HCT116 (cell line): Measurements from ENCODE around the gene GATM. TPM values are rescaled to one million over a fixed set of nuclear protein-coding genes. Genes with fewer than 3 reads are reported as not detected.

Source experiments
- ATAC-seq: fragments of 200-7000 bp; cut with Tn5 transposase; 2 replicates; pipeline ENCODE4 v1.9.1; 2020; ENCODE audit warnings: mild to moderate bottlenecking, moderate library complexity
- BruUV-seq: library from RNA; stranded (reverse); fragments of 400-500 nt; replicated peaks from 2 replicates; lab custom pipeline; 2021; lab: Mats Ljungman, UMichigan
- CTCF ChIA-PET: fragments of 300-600 bp; sonication (Branson Sonifier 250); formaldehyde crosslinking; loops from one replicate; lab custom pipeline; 2021; ENCODE audit warnings: antibody characterized with exemption; lab: Charles Lee
- POLR2A ChIA-PET: fragments of 300-600, 350-600 bp; sonication (Branson Sonifier 250); formaldehyde crosslinking; loops from one replicate; lab custom pipeline; 2021; ENCODE audit warnings: antibody characterized with exemption; lab: Charles Lee
- RAD21 ChIA-PET, 2 experiments: fragments of 300-600 bp; sonication (Branson Sonifier 250); formaldehyde crosslinking; loops; one replicate each; lab custom pipeline; 2023; ENCODE audit warnings: low total read pairs in 2 of 2; ENCODE audit not compliant: uncharacterized antibody in 2 of 2, unreplicated experiment in 2 of 2, low non-redundant PET in 1 of 2; lab: Charles Lee
- DNase-seq: peaks from one replicate; pipeline ENCODE4 v3.0.0-alpha.2; 2010; ENCODE audit warnings: low read depth, low spot score
- H2AFZ ChIP-seq: fragments of 200-600 bp; shearing (Covaris generic), sonication (generic); 2 replicates; pipeline ENCODE4 v1.6.1; 2017; ENCODE audit warnings: low read depth, mixed run types, mixed read lengths, antibody characterized with exemption, low read length; ENCODE audit not compliant: poor library complexity, severe bottlenecking
- H3K27ac ChIP-seq: 2 replicates; pipeline ENCODE4 v1.5.1; 2012; ENCODE audit warnings: low read depth, low read length
- H3K27me3 ChIP-seq: fragments of 200-600 bp; sonication (generic); 2 replicates; pipeline ENCODE4 v1.6.1; 2016; ENCODE audit warnings: mixed run types, low read length, mixed read lengths; ENCODE audit not compliant: insufficient read depth
- H3K36me3 ChIP-seq, 2 experiments: fragments of 200-500 bp in 1 of 2; fragments of 200-600 bp in 1 of 2; sonication (Bioruptor generic) in 1 of 2; sonication (generic) in 1 of 2; 2 replicates each; pipeline versions ENCODE4 v1.5.1 to v1.6.1; 2014 to 2016; ENCODE audit warnings: low read length in 2 of 2, inconsistent platforms in 1 of 2, mixed read lengths in 1 of 2, mixed run types in 1 of 2; ENCODE audit not compliant: insufficient read depth in 2 of 2, control insufficient read depth in 1 of 2
- H3K4me1 ChIP-seq, 2 experiments: fragments of 200-600 bp in 1 of 2; sonication (generic) in 1 of 2; 2 replicates each; pipeline versions ENCODE4 v1.5.1 to v1.6.1; 2012 to 2017; ENCODE audit warnings: low read length in 2 of 2, inconsistent platforms in 1 of 2, mild to moderate bottlenecking in 1 of 2, mixed read lengths in 1 of 2, mixed run types in 1 of 2, moderate library complexity in 1 of 2; ENCODE audit not compliant: insufficient read depth in 2 of 2, control insufficient read depth in 1 of 2
- H3K4me2 ChIP-seq: fragments of 200-600 bp; sonication (generic); 2 replicates; pipeline ENCODE4 v1.6.1; 2017; ENCODE audit warnings: mixed run types, low read length, mixed read lengths
- H3K4me3 ChIP-seq, 2 experiments: fragments of 200-600 bp in 1 of 2; sonication (generic) in 1 of 2; replicated peaks in 1 of 2; 2 replicates each; pipeline ENCODE4 v1.5.1; 2011 to 2016; ENCODE audit warnings: low read length in 2 of 2, control low read depth in 1 of 2, low read depth in 1 of 2, mild to moderate bottlenecking in 1 of 2, mixed read lengths in 1 of 2, mixed run types in 1 of 2
- H3K79me2 ChIP-seq: fragments of 200-600 bp; sonication (generic); 2 replicates; pipeline ENCODE4 v1.6.1; 2017; ENCODE audit warnings: mild to moderate bottlenecking, mixed run types, low read length, moderate library complexity, mixed read lengths; ENCODE audit not compliant: insufficient read depth
- H3K9ac ChIP-seq: fragments of 200-600 bp; sonication (generic); 2 replicates; pipeline ENCODE4 v1.6.1; 2016; ENCODE audit warnings: low read length, mixed read lengths
- H3K9me2 ChIP-seq: fragments of 200-600 bp; sonication (generic), shearing (Covaris generic); 2 replicates; pipeline ENCODE4 v1.6.1; 2017; ENCODE audit warnings: mixed run types, mild to moderate bottlenecking, moderate library complexity; ENCODE audit not compliant: insufficient read depth
- H3K9me3 ChIP-seq, 2 experiments: fragments of 200-500 bp in 1 of 2; fragments of 200-600 bp in 1 of 2; sonication (Bioruptor generic) in 1 of 2; sonication (generic) in 1 of 2; 2 replicates each; pipeline ENCODE4 v1.6.1; 2014 to 2017; ENCODE audit warnings: low read length in 2 of 2, mixed read lengths in 2 of 2, inconsistent platforms in 1 of 2, low read depth in 1 of 2, mild to moderate bottlenecking in 1 of 2, mixed run types in 1 of 2, moderate library complexity in 1 of 2; ENCODE audit not compliant: control insufficient read depth in 1 of 2, insufficient read depth in 1 of 2
- H4K20me1 ChIP-seq: fragments of 200-600 bp; sonication (generic), shearing (Covaris generic); 2 replicates; pipeline ENCODE4 v1.6.1; 2017; ENCODE audit warnings: mixed run types, mild to moderate bottlenecking, moderate library complexity; ENCODE audit not compliant: insufficient read depth
- ATF3 ChIP-seq: IDR thresholded peaks from 2 replicates; pipeline ENCODE4 v1.6.1; 2012
- CBX3 ChIP-seq: IDR thresholded peaks from 2 replicates; pipeline ENCODE4 v1.6.1; 2012; ENCODE audit warnings: low read depth
- CEBPB ChIP-seq: IDR thresholded peaks from 2 replicates; pipeline ENCODE4 v1.6.1; 2012; ENCODE audit warnings: low read depth
- CTCF ChIP-seq, 3 experiments: fragments of 200-600 bp in 1 of 3; sonication (generic) in 1 of 3; IDR thresholded peaks in 2 of 3; conservative IDR thresholded peaks in 1 of 3; 2 replicates each; pipeline ENCODE4 v1.5.1; 2012 to 2017; ENCODE audit warnings: low read depth in 2 of 3, low read length in 2 of 3, antibody characterized with exemption in 1 of 3, borderline replicate concordance in 1 of 3, control low read depth in 1 of 3, mild to moderate bottlenecking in 1 of 3, mixed read lengths in 1 of 3, mixed run types in 1 of 3, moderate library complexity in 1 of 3; ENCODE audit not compliant: insufficient read depth in 1 of 3
- ELF1 ChIP-seq: IDR thresholded peaks from 2 replicates; pipeline ENCODE4 v1.6.1; 2012; ENCODE audit warnings: low read depth, borderline replicate concordance
- EZH2phosphoT487 ChIP-seq: fragments of 200-600 bp; IDR thresholded peaks from 2 replicates; pipeline ENCODE4 v1.6.1; 2018; ENCODE audit warnings: antibody characterized with exemption, borderline replicate concordance
- FOSL1 ChIP-seq: IDR thresholded peaks from 2 replicates; pipeline ENCODE4 v1.6.1; 2012; ENCODE audit warnings: low read depth
- MAX ChIP-seq: IDR thresholded peaks from 2 replicates; pipeline ENCODE4 v1.6.1; 2012
- POLR2A ChIP-seq: IDR thresholded peaks from 2 replicates; pipeline ENCODE4 v1.7.0; 2011; ENCODE audit warnings: borderline replicate concordance; ENCODE audit not compliant: insufficient read depth, insufficient read length; ENCODE audit errors: extremely low read depth
- POLR2AphosphoS5 ChIP-seq: IDR thresholded peaks from 2 replicates; pipeline ENCODE4 v1.6.1; 2011; ENCODE audit warnings: mild to moderate bottlenecking, low read depth, low read length, moderate library complexity
- REST ChIP-seq: IDR thresholded peaks from 2 replicates; pipeline ENCODE4 v1.6.1; 2012; ENCODE audit warnings: low read depth
- SIN3A ChIP-seq: IDR thresholded peaks from 2 replicates; pipeline ENCODE4 v1.6.1; 2012; ENCODE audit warnings: low read depth
- SP1 ChIP-seq: IDR thresholded peaks from 2 replicates; pipeline ENCODE4 v1.6.1; 2012; ENCODE audit warnings: low read depth
- SRF ChIP-seq: IDR thresholded peaks from 2 replicates; pipeline ENCODE4 v1.6.1; 2012; ENCODE audit warnings: low read depth
- TCF7L2 ChIP-seq: IDR thresholded peaks from 2 replicates; pipeline ENCODE4 v1.7.0; 2011; ENCODE audit warnings: borderline replicate concordance, inconsistent platforms; ENCODE audit not compliant: insufficient read depth, insufficient read length; ENCODE audit errors: extremely low read depth
- ZFX ChIP-seq: fragments of 450-650 bp; IDR thresholded peaks from 2 replicates; pipeline ENCODE4 v1.6.1; 2017
- ZNF274 ChIP-seq: fragments of 200-500 bp; sonication (Bioruptor generic); IDR thresholded peaks from 2 replicates; pipeline ENCODE4 v1.6.1; 2014; ENCODE audit warnings: mild to moderate bottlenecking, low read depth, low read length, inconsistent platforms
- intact Hi-C: fragments of 100-400 bp; cut with micrococcal nuclease; formaldehyde crosslinking; loops from 2 replicates; pipeline ENCODE4 v1.10.0; 2022
- total RNA-seq: library from RNA; stranded (reverse); gene quantifications from one replicate; pipeline ENCODE4 v1.2.1, GENCODE V29; 2021; ENCODE audit not compliant: unreplicated experiment

GATM gene
- total RNA-seq, 1 experiment from 2014 or later, result 3.1 TPM

- Histone ChIP-seq H3K4me2 (no peak overlapping the region), H2AFZ (no peak overlapping the region), H3K4me1 (no peaks in the 10 kb centered on the region), H3K27ac (no peak overlapping the region), H3K9ac (no peak overlapping the region), H3K9me2 (no peaks in the 10 kb centered on the region), H3K4me3 (no peak overlapping the region), H3K27me3 (no peaks in the 10 kb centered on the region), H4K20me1 (no peaks in the 10 kb centered on the region), H3K9me3 (no peaks in the 10 kb centered on the region), H3K36me3 (no peaks in the 10 kb centered on the region), H3K79me2 (no peaks in the 10 kb centered on the region)
- ChIA-PET RAD21 (no interaction called here), POLR2A (no interaction called here), CTCF (no interaction called here)
- no peak for DNase-seq
- no peak for TF ChIP-seq POLR2AphosphoS5
- TF ChIP-seq CBX3, result no peak
- TF ChIP-seq ELF1, result no peak
- no peak for TF ChIP-seq ZNF274
- TF ChIP-seq SIN3A, result no peak
- no peak for TF ChIP-seq MAX
- TF ChIP-seq ATF3, result no peak
- TF ChIP-seq TCF7L2, result no peak
- no peak for TF ChIP-seq SRF
- TF ChIP-seq FOSL1, result no peak
- no peak for TF ChIP-seq POLR2A
- no peak for TF ChIP-seq CTCF (IDR thresholded peaks at IDR 0.05 in 2 of 3, conservative IDR thresholded peaks at IDR 0.05 in 1 of 3; ENCODE audit: borderline replicate concordance in 1 of 3, insufficient read depth in 1 of 3, low read depth in 2 of 3, low read length in 2 of 3)
- TF ChIP-seq ZFX, result no peak
- no peak for TF ChIP-seq EZH2phosphoT487
- TF ChIP-seq CEBPB, result no peak
- TF ChIP-seq SP1, result no peak
- TF ChIP-seq REST, result no peak
- no TSS peak for BruUV-seq
- ATAC-seq, result no peak
- intact Hi-C loops, result no loop called here
Observed at GRCh38 chr15:45328663-45329062, 49.7 kb downstream of the GATM start.
